HepG2 (cell line): ENCODE data around the gene IFI30. TPM values are rescaled to one million over a fixed set of nuclear protein-coding genes. Genes with fewer than 3 reads are reported as not detected.

Experiments used
- CCDC6 ChIP-seq: sonication (generic); formaldehyde crosslinking; IDR thresholded peaks from 2 replicates; pipeline ENCODE4 v1.8.1; 2022; ENCODE audit warnings: mild to moderate bottlenecking, missing genetic modification reagents, moderate library complexity
- CREM ChIP-seq, 2 experiments: sonication (generic) in 1 of 2; formaldehyde crosslinking in 1 of 2; IDR thresholded peaks; 2 replicates each; pipeline versions ENCODE4 v1.4.0 to v1.6.1; 2016 to 2020; ENCODE audit warnings: antibody characterized with exemption in 1 of 2, mild to moderate bottlenecking in 1 of 2, missing genetic modification reagents in 1 of 2
- GTF3A ChIP-seq: sonication (generic); formaldehyde crosslinking; conservative IDR thresholded peaks from 2 replicates; pipeline ENCODE4 v1.4.0; 2020; ENCODE audit warnings: mild to moderate bottlenecking, missing genetic modification reagents
- HOXA3 ChIP-seq: sonication (generic); formaldehyde crosslinking; IDR thresholded peaks from 2 replicates; pipeline ENCODE4 v1.5.0; 2020; ENCODE audit warnings: missing genetic modification reagents
- KLF12 ChIP-seq: sonication (generic); formaldehyde crosslinking; IDR thresholded peaks from 2 replicates; pipeline ENCODE4 v1.4.0; 2020; ENCODE audit warnings: missing genetic modification reagents, borderline replicate concordance
- MED8 ChIP-seq: sonication (generic); formaldehyde crosslinking; IDR thresholded peaks from 2 replicates; pipeline ENCODE4 v1.8.1; 2023; ENCODE audit warnings: mild to moderate bottlenecking, missing genetic modification reagents; ENCODE audit not compliant: insufficient replicate concordance
- MLLT10 ChIP-seq: sonication (generic); formaldehyde crosslinking; IDR thresholded peaks from 2 replicates; pipeline ENCODE4 v1.4.0; 2020; ENCODE audit warnings: missing genetic modification reagents
- MXD1 ChIP-seq: sonication (generic); formaldehyde crosslinking; IDR thresholded peaks from 2 replicates; pipeline ENCODE4 v1.4.0; 2020; ENCODE audit warnings: mild to moderate bottlenecking, missing genetic modification reagents
- NAIF1 ChIP-seq: sonication (generic); formaldehyde crosslinking; IDR thresholded peaks from 2 replicates; pipeline ENCODE4 v1.5.0; 2020; ENCODE audit warnings: mild to moderate bottlenecking, missing genetic modification reagents, borderline replicate concordance
- NR1H2 ChIP-seq: sonication (generic); formaldehyde crosslinking; IDR thresholded peaks from 2 replicates; pipeline ENCODE4 v1.8.1; 2022; ENCODE audit warnings: low read depth, missing genetic modification reagents, borderline replicate concordance
- NR2C2 ChIP-seq: sonication (generic); formaldehyde crosslinking; IDR thresholded peaks from 2 replicates; pipeline ENCODE4 v1.4.0; 2020; ENCODE audit warnings: missing genetic modification reagents, mild to moderate bottlenecking, moderate library complexity, borderline replicate concordance
- NR2F6 ChIP-seq, 2 experiments: IDR thresholded peaks; 2 replicates each; pipeline ENCODE4 v1.6.1; 2016; ENCODE audit warnings: antibody characterized with exemption in 1 of 2, mild to moderate bottlenecking in 1 of 2
- NRL ChIP-seq: sonication (generic); formaldehyde crosslinking; IDR thresholded peaks from 2 replicates; pipeline ENCODE4 v1.5.0; 2020; ENCODE audit warnings: missing genetic modification reagents, mild to moderate bottlenecking, moderate library complexity, borderline replicate concordance
- POLR2G ChIP-seq: fragments of 200-400 bp; formaldehyde crosslinking; IDR thresholded peaks from 2 replicates; pipeline ENCODE4 v1.6.1; 2018; ENCODE audit warnings: mild to moderate bottlenecking, low read depth, low read length, moderate library complexity
- REL ChIP-seq: sonication (generic); formaldehyde crosslinking; conservative IDR thresholded peaks from 2 replicates; pipeline ENCODE4 v1.8.0; 2022; ENCODE audit warnings: mild to moderate bottlenecking, missing genetic modification reagents, moderate library complexity
- REXO4 ChIP-seq: sonication (generic); formaldehyde crosslinking; IDR thresholded peaks from 2 replicates; pipeline ENCODE4 v1.8.0; 2022; ENCODE audit warnings: missing genetic modification reagents, mild to moderate bottlenecking, borderline replicate concordance
- SOX6 ChIP-seq, 2 experiments: fragments of 450-650 bp in 1 of 2; sonication (generic) in 1 of 2; formaldehyde crosslinking in 1 of 2; IDR thresholded peaks; 2 replicates each; pipeline versions ENCODE4 v1.4.0 to v1.6.1; 2017 to 2020; ENCODE audit warnings: antibody characterized with exemption in 1 of 2, mild to moderate bottlenecking in 1 of 2, missing genetic modification reagents in 1 of 2
- TBP ChIP-seq: sonication (generic); formaldehyde crosslinking; IDR thresholded peaks from 2 replicates; pipeline ENCODE4 v1.5.0; 2020; ENCODE audit warnings: missing genetic modification reagents
- TP53 ChIP-seq: sonication (generic); formaldehyde crosslinking; conservative IDR thresholded peaks from 2 replicates; pipeline ENCODE4 v1.4.0; 2020; ENCODE audit warnings: missing genetic modification reagents
- ZFP62 ChIP-seq: sonication (generic); formaldehyde crosslinking; IDR thresholded peaks from 2 replicates; pipeline ENCODE4 v1.4.0; 2020; ENCODE audit warnings: missing genetic modification reagents
- ZNF33A ChIP-seq: sonication (generic); formaldehyde crosslinking; IDR thresholded peaks from 2 replicates; pipeline ENCODE4 v1.5.1; 2020; ENCODE audit warnings: missing genetic modification reagents, mild to moderate bottlenecking, moderate library complexity, borderline replicate concordance
- ZNF350 ChIP-seq: sonication (generic); formaldehyde crosslinking; IDR thresholded peaks from 2 replicates; pipeline ENCODE4 v1.4.0; 2020; ENCODE audit warnings: mild to moderate bottlenecking, low read depth, missing genetic modification reagents, borderline replicate concordance
- ZNF558 ChIP-seq: sonication (generic); formaldehyde crosslinking; IDR thresholded peaks from 2 replicates; pipeline ENCODE4 v1.9.0; 2022; ENCODE audit warnings: mild to moderate bottlenecking, missing genetic modification reagents, borderline replicate concordance
- ZNF710 ChIP-seq: sonication (generic); formaldehyde crosslinking; IDR thresholded peaks from 2 replicates; pipeline ENCODE4 v1.5.0; 2020; ENCODE audit warnings: mild to moderate bottlenecking, missing genetic modification reagents, borderline replicate concordance
- ZNF773 ChIP-seq: sonication (generic); formaldehyde crosslinking; IDR thresholded peaks from 2 replicates; pipeline ENCODE4 v1.4.0; 2020; ENCODE audit warnings: missing genetic modification reagents, borderline replicate concordance
- polyA plus RNA-seq, 8 experiments: library from polyadenylated mRNA; depleted of rRNA in 3 of 8; stranded (reverse) in 7 of 8; unstranded in 1 of 8; fragments of >200 nt; fragmentation: Illumina TruSeq in 4 of 8; extraction: Trizol in 4 of 8; gene quantifications; 2 replicates each; pipeline versions ENCODE4 v1.2.1 to v1.2.3, GENCODE V29; 2011 to 2016; ENCODE audit warnings: low read depth in 4 of 8, missing spikeins in 1 of 8, mixed read lengths in 1 of 8; ENCODE audit not compliant: insufficient read depth in 1 of 8
- total RNA-seq, 5 experiments: library from RNA; depleted of rRNA; stranded (reverse); fragments of >200 nt; fragmentation: Illumina TruSeq; extraction: Trizol; gene quantifications; 2 replicates each; pipeline ENCODE4 v1.2.3, GENCODE V29; 2016; ENCODE audit warnings: low read depth in 1 of 5
- TF ChIP-seq, protein P1 (sequence below): sonication (generic); formaldehyde crosslinking; IDR thresholded peaks from 2 replicates; pipeline ENCODE4 v1.4.0; 2020; ENCODE audit warnings: missing genetic modification reagents

The IFI30 gene
- total and polyA plus RNA-seq, 2 of the 13 experiments (the other 11 are each of a cell fraction or from before 2014, with no cell fraction given) = 25.0 to 79.4 TPM

- TF ChIP-seq ZNF350 (peak; percentile 55; the same call in 1 of the 2 replicates), SOX6 (IDR thresholded peaks at IDR 0.05) (no peak), SOX6 (CRISPR knock-in tag; IDR thresholded peaks at IDR 0.05) (no peak), CCDC6 (CRISPR knock-in tag) (peak; percentile 52; the same call in 1 of the 2 replicates), TP53 (CRISPR knock-in tag) (no peak), POLR2G (peak; percentile 86), REXO4 (no peak), NR2F6 (IDR thresholded peaks at IDR 0.05) (0 out of 2 replicates have a peak, but pooled peaks have one; percentile 8), NR2F6 (CRISPR knock-in tag; IDR thresholded peaks at IDR 0.05) (peak; percentile 15; the same call in 1 of the 2 replicates), NRL (peak; percentile 29; the same call in 1 of the 2 replicates), NR1H2 (no peak), TBP (CRISPR knock-in tag) (no peak), ZNF33A (no peak), MLLT10 (CRISPR knock-in tag) (no peak), MXD1 (peak; percentile 54; the same call in 1 of the 2 replicates), KLF12 (CRISPR knock-in tag) (peak; percentile 79; the same call in 1 of the 2 replicates), MED8 (CRISPR knock-in tag) (peak; percentile 67), HOXA3 (CRISPR knock-in tag) (peak; percentile 80), ZNF773 (CRISPR knock-in tag) (0 out of 2 replicates have a peak, but pooled peaks have one; percentile 23), ZNF558 (CRISPR knock-in tag) (no peak), REL (no peak), ZNF710 (CRISPR knock-in tag) (0 out of 2 replicates have a peak, but pooled peaks have one; percentile 38), NR2C2 (no peak; the same call in 1 of the 2 replicates), GTF3A (CRISPR knock-in tag) (no peak; the same call in 1 of the 2 replicates), NAIF1 (no peak), ZFP62 (no peak), CREM (IDR thresholded peaks at IDR 0.05) (no peak), CREM (CRISPR knock-in tag; IDR thresholded peaks at IDR 0.05) (no peak)
- TF ChIP-seq, protein P1, sequence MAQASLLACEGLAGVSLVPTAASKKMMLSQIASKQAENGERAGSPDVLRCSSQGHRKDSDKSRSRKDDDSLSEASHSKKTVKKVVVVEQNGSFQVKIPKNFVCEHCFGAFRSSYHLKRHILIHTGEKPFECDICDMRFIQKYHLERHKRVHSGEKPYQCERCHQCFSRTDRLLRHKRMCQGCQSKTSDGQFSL (CRISPR knock-in tag) = 0 out of 2 replicates have a peak, but pooled peaks have one; percentile 58
Observed at GRCh38 chr19:18173572-18174288, at the start of gene IFI30 (continued).
